Measurements from ENCODE around the gene FRMD5.

GRCh38 chr15:43872416-43873020, 322.6 kb downstream of the FRMD5 start:
- TF ChIP-seq, protein P1, sequence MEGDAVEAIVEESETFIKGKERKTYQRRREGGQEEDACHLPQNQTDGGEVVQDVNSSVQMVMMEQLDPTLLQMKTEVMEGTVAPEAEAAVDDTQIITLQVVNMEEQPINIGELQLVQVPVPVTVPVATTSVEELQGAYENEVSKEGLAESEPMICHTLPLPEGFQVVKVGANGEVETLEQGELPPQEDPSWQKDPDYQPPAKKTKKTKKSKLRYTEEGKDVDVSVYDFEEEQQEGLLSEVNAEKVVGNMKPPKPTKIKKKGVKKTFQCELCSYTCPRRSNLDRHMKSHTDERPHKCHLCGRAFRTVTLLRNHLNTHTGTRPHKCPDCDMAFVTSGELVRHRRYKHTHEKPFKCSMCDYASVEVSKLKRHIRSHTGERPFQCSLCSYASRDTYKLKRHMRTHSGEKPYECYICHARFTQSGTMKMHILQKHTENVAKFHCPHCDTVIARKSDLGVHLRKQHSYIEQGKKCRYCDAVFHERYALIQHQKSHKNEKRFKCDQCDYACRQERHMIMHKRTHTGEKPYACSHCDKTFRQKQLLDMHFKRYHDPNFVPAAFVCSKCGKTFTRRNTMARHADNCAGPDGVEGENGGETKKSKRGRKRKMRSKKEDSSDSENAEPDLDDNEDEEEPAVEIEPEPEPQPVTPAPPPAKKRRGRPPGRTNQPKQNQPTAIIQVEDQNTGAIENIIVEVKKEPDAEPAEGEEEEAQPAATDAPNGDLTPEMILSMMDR (conservative IDR thresholded peaks at IDR 0.05 in 1 of 2, IDR thresholded peaks at IDR 0.05 in 1 of 2; ENCODE audit: low read depth in 1 of 2, low read length in 2 of 2), result peak; percentile 73 to 74
- no peak for TF ChIP-seq EZH2 (IDR thresholded peaks at IDR 0.05; ENCODE audit: low read length, missing control alignments)

All from fibroblast of lung (primary cell).